Transverse colon (tissue), 4 donors: ENCODE measurements around the gene MCC.

Experiments
- EP300 ChIP-seq: sonication (generic); formaldehyde crosslinking; IDR thresholded peaks from one replicate; pipeline ENCODE4 v1.6.1; 2017; ENCODE audit warnings: antibody characterized with exemption, low read depth
- POLR2AphosphoS5 ChIP-seq, 3 donors: sonication (generic); formaldehyde crosslinking; IDR thresholded peaks; one replicate each; pipeline ENCODE4 v1.6.1; 2016; ENCODE audit warnings: antibody characterized with exemption in 3 of 3
- TF ChIP-seq, protein P1 (sequence below), 5 experiments: fragments of 200-600 bp in 3 of 5; fragments of 450-650 bp in 2 of 5; sonication (generic) in 3 of 5; IDR thresholded peaks; 1 replicate in 2 of 5; 2 replicates in 3 of 5; pipeline ENCODE4 v1.5.1; 2016 to 2017; ENCODE audit warnings: antibody characterized with exemption in 5 of 5, inconsistent platforms in 3 of 5, mild to moderate bottlenecking in 2 of 5, moderate library complexity in 1 of 5

DNA sequence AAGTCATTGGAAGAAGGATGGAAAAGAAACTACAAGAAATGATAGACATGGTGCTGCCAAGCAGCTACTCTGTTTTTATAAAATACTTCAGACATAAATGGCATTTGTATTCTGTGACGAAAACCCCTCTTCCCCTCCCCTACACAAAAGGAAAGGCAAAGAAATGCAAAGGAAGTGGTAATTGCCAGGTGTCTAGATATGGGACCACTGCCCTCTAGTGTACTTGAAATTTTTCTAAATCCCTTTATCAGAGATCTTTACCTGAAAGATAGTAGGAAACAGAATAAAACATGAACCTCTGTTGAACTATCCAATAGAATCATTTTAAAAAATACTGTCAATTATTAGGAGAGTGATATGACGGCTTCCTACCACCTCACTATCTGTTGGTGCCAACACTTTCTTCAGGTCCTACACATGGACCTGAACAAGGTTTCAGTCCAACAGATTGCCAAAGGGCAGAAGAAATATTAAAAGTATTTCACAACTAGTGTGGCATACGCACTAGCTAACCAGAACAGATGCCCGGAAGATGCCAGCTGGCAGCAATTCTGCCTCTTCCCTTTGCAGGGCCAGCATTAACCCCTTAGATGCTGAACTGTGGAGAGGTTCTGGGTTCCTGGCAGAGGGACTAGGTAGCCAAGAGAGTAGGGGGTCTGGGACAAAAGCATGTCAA lies 157.6 kb downstream of the MCC start:
- TF ChIP-seq POLR2AphosphoS5 (IDR thresholded peaks at IDR 0.05) (no peak), EP300 (no peak)
- TF ChIP-seq, protein P1, sequence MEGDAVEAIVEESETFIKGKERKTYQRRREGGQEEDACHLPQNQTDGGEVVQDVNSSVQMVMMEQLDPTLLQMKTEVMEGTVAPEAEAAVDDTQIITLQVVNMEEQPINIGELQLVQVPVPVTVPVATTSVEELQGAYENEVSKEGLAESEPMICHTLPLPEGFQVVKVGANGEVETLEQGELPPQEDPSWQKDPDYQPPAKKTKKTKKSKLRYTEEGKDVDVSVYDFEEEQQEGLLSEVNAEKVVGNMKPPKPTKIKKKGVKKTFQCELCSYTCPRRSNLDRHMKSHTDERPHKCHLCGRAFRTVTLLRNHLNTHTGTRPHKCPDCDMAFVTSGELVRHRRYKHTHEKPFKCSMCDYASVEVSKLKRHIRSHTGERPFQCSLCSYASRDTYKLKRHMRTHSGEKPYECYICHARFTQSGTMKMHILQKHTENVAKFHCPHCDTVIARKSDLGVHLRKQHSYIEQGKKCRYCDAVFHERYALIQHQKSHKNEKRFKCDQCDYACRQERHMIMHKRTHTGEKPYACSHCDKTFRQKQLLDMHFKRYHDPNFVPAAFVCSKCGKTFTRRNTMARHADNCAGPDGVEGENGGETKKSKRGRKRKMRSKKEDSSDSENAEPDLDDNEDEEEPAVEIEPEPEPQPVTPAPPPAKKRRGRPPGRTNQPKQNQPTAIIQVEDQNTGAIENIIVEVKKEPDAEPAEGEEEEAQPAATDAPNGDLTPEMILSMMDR (IDR thresholded peaks at IDR 0.05) = peak in 4 of 5 experiments; percentile 22 to 33 (median 25)
